AG20443 (cell line): ENCODE results near the gene ANHX.

Experiments
- DNase-seq: peaks from one replicate; pipeline ENCODE4 v3.0.0; 2012; ENCODE audit warnings: low spot score, mixed read lengths

Gene ANHX

GRCh38 chr12:133202493-133203343, 33.0 kb downstream of the ANHX start:
- no peak for DNase-seq

DNA sequence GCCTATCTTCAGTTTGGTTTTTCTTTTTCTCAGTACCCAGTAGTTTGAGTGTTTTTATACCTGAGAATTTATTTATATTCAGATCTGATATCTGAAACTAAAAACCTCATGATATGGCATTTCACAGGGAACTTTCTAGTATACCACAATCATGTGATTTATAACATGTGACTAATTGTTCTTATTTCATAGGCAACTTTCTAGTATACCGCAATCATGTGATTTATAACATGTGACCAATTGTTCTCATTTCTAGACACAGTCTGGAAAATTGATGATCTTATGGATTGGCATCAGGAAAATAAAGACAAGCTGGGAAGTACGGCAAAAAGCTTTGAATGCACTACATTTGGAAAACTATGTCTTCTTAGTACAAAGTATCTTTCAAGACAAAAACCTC, 33.8 kb downstream of the ANHX start:
- no peak for DNase-seq

GRCh38 chr12:133192847-133193246, 42.8 kb downstream of the ANHX start:
- DNase-seq = no peak

GRCh38 chr12:133190176-133190575, 45.5 kb downstream of the ANHX start:
- no peak for DNase-seq

- DNase-seq = peak; percentile 99
Observed at GRCh38 chr12:133181238-133181959, 54.3 kb downstream of the ANHX start, which contains the start of gene ZNF268. ZNF268 (plus strand) TSS chr12:133181495; CDS start chr12:133181998, 503 bp downstream.

DNA sequence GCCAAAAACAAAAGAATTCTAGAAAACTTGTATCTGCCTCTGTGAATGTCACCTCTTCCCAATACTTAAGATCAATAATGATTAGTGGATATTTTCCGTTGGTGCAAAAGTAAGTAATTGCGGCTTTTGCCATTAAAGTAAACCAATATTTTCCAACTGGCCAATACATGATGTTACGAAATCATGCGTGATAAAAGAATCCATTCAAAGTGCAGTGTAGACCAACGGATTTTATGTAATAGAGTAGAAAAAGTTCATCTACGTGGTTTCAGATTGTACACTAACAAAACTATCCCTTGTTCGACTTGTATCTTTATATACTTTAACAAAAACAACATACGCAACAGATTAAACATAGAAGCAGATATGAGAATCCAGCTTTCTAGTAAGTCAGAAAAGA, 55.0 kb downstream of the ANHX start:
- DNase-seq = no peak

GRCh38 chr12:133174901-133175300, 60.8 kb downstream of the ANHX start:
- DNase-seq = no peak

DNA sequence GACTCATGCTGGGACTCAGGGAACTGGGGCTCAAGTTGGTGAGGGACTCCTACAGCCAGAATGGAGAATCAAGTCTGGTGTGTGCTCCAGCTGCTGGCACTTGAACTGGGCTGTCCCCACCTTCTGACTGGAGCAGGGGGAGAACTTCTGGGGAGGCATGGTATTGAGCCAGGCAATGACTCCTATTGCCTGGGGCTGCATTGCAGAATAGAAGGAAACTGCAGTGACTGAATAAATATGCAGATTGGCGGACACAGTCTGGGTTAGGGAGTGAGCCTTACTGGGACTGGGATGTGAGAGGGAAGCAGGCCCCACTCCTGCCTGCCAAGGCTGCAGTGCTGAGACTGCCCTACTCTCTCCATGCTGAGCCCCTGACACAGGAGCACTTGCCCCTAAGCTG, 63.2 kb downstream of the ANHX start:
- no peak for DNase-seq
